Stimulated activated naive CD8-positive, alpha-beta T cell treated with anti-CD3 and anti-CD28 coated beads, Interleukin-15, Interleukin-2, amounts not matched to agents 100 ng/mL and 50 ng/mL, for 24 hours (primary cell): ENCODE data around the gene ZNF469.

Experiments
- H3K27ac Mint-ChIP-seq: one replicate; pipeline ENCODE4 v1.8.0; 2021; ENCODE audit warnings: mild to moderate bottlenecking, mixed read lengths
- H3K27me3 Mint-ChIP-seq: one replicate; pipeline ENCODE4 v1.8.0; 2021; ENCODE audit warnings: mixed read lengths
- H3K36me3 Mint-ChIP-seq: one replicate; pipeline ENCODE4 v1.8.0; 2021; ENCODE audit warnings: low read depth, mixed read lengths
- H3K4me1 Mint-ChIP-seq: one replicate; pipeline ENCODE4 v1.8.0; 2021; ENCODE audit warnings: low read depth, mixed read lengths
- H3K4me3 Mint-ChIP-seq: one replicate; pipeline ENCODE4 v1.8.0; 2021; ENCODE audit warnings: mild to moderate bottlenecking, mixed read lengths
- H3K9me3 Mint-ChIP-seq: one replicate; pipeline ENCODE4 v1.8.0; 2021; ENCODE audit warnings: mixed read lengths

ZNF469 gene

GRCh38 chr16:88382491-88383400 lies at the start of gene ZNF469:
Gene ZNF469, plus strand, starts transcription at chr16:88382959. Its CDS starts 44,512 bp downstream, at chr16:88427471.
- Mint-ChIP-seq H3K9me3 (no peaks in the 10 kb centered on the region), H3K36me3 (no peaks in the 10 kb centered on the region), H3K27ac (no peak within 1 kb of the TSS), H3K4me3 (no peak within 1 kb of the TSS), H3K4me1 (peaks cover 9% of the 10 kb centered on the region), H3K27me3 (peaks cover 29% of the 10 kb centered on the region)

- H3K4me3 Mint-ChIP-seq: no peak overlapping the region
- peaks cover 5% of the 10 kb centered on the region for H3K27me3 Mint-ChIP-seq
- peaks cover 7% of the 10 kb centered on the region for H3K4me1 Mint-ChIP-seq
- H3K36me3 Mint-ChIP-seq: no peaks in the 10 kb centered on the region
- H3K9me3 Mint-ChIP-seq: peaks cover 16% of the 10 kb centered on the region
- no peak overlapping the region for H3K27ac Mint-ChIP-seq
Measured at GRCh38 chr16:88333848-88334777, 48.6 kb upstream of the ZNF469 start.

GRCh38 chr16:88334778-88335720 lies 47.7 kb upstream of the ZNF469 start:
- Mint-ChIP-seq H3K4me3 (no peak overlapping the region), H3K27ac (no peak overlapping the region), H3K27me3 (peaks cover 5% of the 10 kb centered on the region), H3K36me3 (no peaks in the 10 kb centered on the region), H3K4me1 (peaks cover 7% of the 10 kb centered on the region), H3K9me3 (peaks cover 16% of the 10 kb centered on the region)

GRCh38 chr16:88337021-88337420 lies 45.7 kb upstream of the ZNF469 start:
- H3K27me3 Mint-ChIP-seq: peaks cover 5% of the 10 kb centered on the region
- no peaks in the 10 kb centered on the region for H3K36me3 Mint-ChIP-seq

GRCh38 chr16:88337538-88337937 lies 45.2 kb upstream of the ZNF469 start:
- Mint-ChIP-seq H3K4me3 (no peak overlapping the region), H3K36me3 (no peaks in the 10 kb centered on the region), H3K4me1 (peaks cover 7% of the 10 kb centered on the region), H3K9me3 (peaks cover 16% of the 10 kb centered on the region), H3K27me3 (peaks cover 5% of the 10 kb centered on the region), H3K27ac (no peak overlapping the region)

More at GRCh38 chr16:88337021-88337420, 45.7 kb upstream of the ZNF469 start:
- Mint-ChIP-seq H3K4me1 (peaks cover 7% of the 10 kb centered on the region), H3K9me3 (peaks cover 16% of the 10 kb centered on the region), H3K27ac (no peak overlapping the region), H3K4me3 (no peak overlapping the region)

GRCh38 chr16:88338111-88338510 lies 44.6 kb upstream of the ZNF469 start:
- no peak overlapping the region for H3K27ac Mint-ChIP-seq
- peaks cover 16% of the 10 kb centered on the region for H3K9me3 Mint-ChIP-seq
- no peak overlapping the region for H3K4me3 Mint-ChIP-seq
- no peaks in the 10 kb centered on the region for H3K36me3 Mint-ChIP-seq
- H3K4me1 Mint-ChIP-seq: peaks cover 7% of the 10 kb centered on the region
- H3K27me3 Mint-ChIP-seq: peaks cover 5% of the 10 kb centered on the region

GRCh38 chr16:88338896-88339295 lies 43.9 kb upstream of the ZNF469 start:
- H3K4me3 Mint-ChIP-seq: no peak overlapping the region
- H3K4me1 Mint-ChIP-seq: peaks cover 1% of the 10 kb centered on the region
- peaks cover 16% of the 10 kb centered on the region for H3K9me3 Mint-ChIP-seq
- H3K27me3 Mint-ChIP-seq: peaks cover 5% of the 10 kb centered on the region
- H3K27ac Mint-ChIP-seq: no peak overlapping the region
- H3K36me3 Mint-ChIP-seq: no peaks in the 10 kb centered on the region

- Mint-ChIP-seq H3K4me3 (no peak overlapping the region), H3K36me3 (no peaks in the 10 kb centered on the region), H3K9me3 (peaks cover 16% of the 10 kb centered on the region), H3K27me3 (no peaks in the 10 kb centered on the region), H3K27ac (no peak overlapping the region), H3K4me1 (no peaks in the 10 kb centered on the region)
Measured at GRCh38 chr16:88339930-88340754, 42.6 kb upstream of the ZNF469 start.

- Mint-ChIP-seq H3K27me3 (no peaks in the 10 kb centered on the region), H3K4me3 (no peak overlapping the region), H3K9me3 (peaks cover 16% of the 10 kb centered on the region), H3K4me1 (no peaks in the 10 kb centered on the region), H3K36me3 (no peaks in the 10 kb centered on the region), H3K27ac (no peak overlapping the region)
Measured at GRCh38 chr16:88340755-88341150, 42.0 kb upstream of the ZNF469 start.

- Mint-ChIP-seq H3K36me3 (no peaks in the 10 kb centered on the region), H3K27me3 (no peaks in the 10 kb centered on the region), H3K4me1 (no peaks in the 10 kb centered on the region), H3K9me3 (peaks cover 7% of the 10 kb centered on the region), H3K4me3 (no peak overlapping the region), H3K27ac (no peak overlapping the region)
Measured at GRCh38 chr16:88341551-88342290, 41.0 kb upstream of the ZNF469 start.

- Mint-ChIP-seq H3K4me1 (no peaks in the 10 kb centered on the region), H3K4me3 (no peak overlapping the region), H3K27ac (no peak overlapping the region), H3K36me3 (no peaks in the 10 kb centered on the region), H3K9me3 (no peaks in the 10 kb centered on the region), H3K27me3 (no peaks in the 10 kb centered on the region)
Measured at GRCh38 chr16:88342491-88342890, 40.3 kb upstream of the ZNF469 start.

- Mint-ChIP-seq H3K9me3 (no peaks in the 10 kb centered on the region), H3K4me1 (peaks cover 3% of the 10 kb centered on the region), H3K27me3 (no peaks in the 10 kb centered on the region), H3K4me3 (no peak overlapping the region), H3K27ac (no peak overlapping the region), H3K36me3 (no peaks in the 10 kb centered on the region)
Measured at GRCh38 chr16:88343271-88343791, 39.4 kb upstream of the ZNF469 start.
